ENCODE measurements around the gene RUNX2.

Gene RUNX2

GRCh38 chr6:45415788-45416518 lies 87.8 kb downstream of the RUNX2 start:
- TF ChIP-seq GATA2 (IDR thresholded peaks at IDR 0.05; ENCODE audit: low read depth, low read length) = no peak
- TF ChIP-seq GATA3 (IDR thresholded peaks at IDR 0.05; ENCODE audit: low read depth, low read length) = no peak

DNA sequence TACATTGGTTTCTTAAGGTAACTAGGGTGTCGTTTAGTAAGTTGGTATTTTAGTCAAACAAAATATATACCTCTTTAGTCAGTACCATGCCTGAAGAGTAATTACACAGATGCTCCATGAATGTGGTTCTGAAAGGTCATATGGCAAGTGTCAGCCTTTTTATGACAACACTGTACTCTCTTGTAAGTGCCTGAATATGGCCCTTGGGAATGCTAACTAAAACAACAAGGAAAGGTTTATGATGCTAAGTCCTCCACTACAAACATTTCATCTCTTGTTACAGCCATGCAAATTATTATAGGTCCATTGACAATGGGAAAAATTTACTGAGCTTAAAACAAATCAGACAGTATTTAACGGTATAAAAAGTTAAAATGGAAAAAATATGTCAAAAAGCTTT lies 88.6 kb downstream of the RUNX2 start:
- TF ChIP-seq GATA2 (IDR thresholded peaks at IDR 0.05; ENCODE audit: low read depth, low read length) (no peak), GATA3 (IDR thresholded peaks at IDR 0.05; ENCODE audit: low read depth, low read length) (no peak)

- no peak for TF ChIP-seq GATA3 (IDR thresholded peaks at IDR 0.05; ENCODE audit: low read depth, low read length)
- no peak for TF ChIP-seq GATA2 (IDR thresholded peaks at IDR 0.05; ENCODE audit: low read depth, low read length)
These were observed 89.3 kb downstream of the RUNX2 start for GRCh38 chr6:45417436-45417835.

- no peak for TF ChIP-seq GATA3 (IDR thresholded peaks at IDR 0.05; ENCODE audit: low read depth, low read length)
- TF ChIP-seq GATA2 (IDR thresholded peaks at IDR 0.05; ENCODE audit: low read depth, low read length) = no peak
These were observed 91.5 kb downstream of the RUNX2 start for GRCh38 chr6:45419571-45420082.

- TF ChIP-seq GATA3 (IDR thresholded peaks at IDR 0.05; ENCODE audit: low read depth, low read length) = no peak
- TF ChIP-seq GATA2 (IDR thresholded peaks at IDR 0.05; ENCODE audit: low read depth, low read length) = no peak
These were observed 92.2 kb downstream of the RUNX2 start for GRCh38 chr6:45420083-45420908.

DNA sequence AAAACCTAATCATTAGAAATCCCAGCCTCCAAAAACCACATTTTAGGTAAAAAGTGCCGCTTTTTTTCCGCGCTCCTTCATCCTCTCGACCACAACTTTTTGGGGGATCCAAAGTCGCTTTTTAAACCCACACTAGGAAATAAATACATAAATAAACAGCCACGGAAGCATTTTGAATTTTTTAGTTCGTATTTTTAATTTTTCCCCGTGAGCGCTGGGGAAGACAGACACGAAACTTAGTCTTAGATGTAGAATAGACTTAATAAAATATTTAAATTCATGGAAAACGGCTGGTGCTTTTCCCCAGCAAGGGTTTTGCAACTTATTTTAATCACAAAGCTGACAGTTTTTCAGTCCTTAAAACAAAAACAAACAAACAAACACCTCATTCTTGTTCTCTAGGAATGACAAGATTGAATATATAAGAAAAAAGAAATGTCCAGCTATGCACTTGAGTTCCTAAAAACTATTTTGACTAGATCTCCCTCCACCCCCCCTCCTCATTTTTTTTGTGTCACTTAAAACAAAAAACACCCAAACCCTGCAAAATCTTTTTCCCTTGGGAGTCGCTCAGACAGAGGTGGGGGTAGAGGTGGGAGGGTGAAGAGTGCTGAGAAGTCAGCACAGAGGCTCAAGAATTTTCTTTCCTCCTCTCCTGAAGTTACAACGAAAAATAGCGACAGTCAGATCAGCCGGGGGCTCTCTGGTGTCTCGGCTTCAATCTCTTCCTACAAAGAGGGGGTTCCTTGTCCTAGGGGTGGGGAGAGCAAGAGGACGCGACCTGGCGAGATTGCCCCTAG lies 93.0 kb downstream of the RUNX2 start:
- TF ChIP-seq GATA2 (IDR thresholded peaks at IDR 0.05; ENCODE audit: low read depth, low read length) (no peak), GATA3 (IDR thresholded peaks at IDR 0.05; ENCODE audit: low read depth, low read length) (no peak)

DNA sequence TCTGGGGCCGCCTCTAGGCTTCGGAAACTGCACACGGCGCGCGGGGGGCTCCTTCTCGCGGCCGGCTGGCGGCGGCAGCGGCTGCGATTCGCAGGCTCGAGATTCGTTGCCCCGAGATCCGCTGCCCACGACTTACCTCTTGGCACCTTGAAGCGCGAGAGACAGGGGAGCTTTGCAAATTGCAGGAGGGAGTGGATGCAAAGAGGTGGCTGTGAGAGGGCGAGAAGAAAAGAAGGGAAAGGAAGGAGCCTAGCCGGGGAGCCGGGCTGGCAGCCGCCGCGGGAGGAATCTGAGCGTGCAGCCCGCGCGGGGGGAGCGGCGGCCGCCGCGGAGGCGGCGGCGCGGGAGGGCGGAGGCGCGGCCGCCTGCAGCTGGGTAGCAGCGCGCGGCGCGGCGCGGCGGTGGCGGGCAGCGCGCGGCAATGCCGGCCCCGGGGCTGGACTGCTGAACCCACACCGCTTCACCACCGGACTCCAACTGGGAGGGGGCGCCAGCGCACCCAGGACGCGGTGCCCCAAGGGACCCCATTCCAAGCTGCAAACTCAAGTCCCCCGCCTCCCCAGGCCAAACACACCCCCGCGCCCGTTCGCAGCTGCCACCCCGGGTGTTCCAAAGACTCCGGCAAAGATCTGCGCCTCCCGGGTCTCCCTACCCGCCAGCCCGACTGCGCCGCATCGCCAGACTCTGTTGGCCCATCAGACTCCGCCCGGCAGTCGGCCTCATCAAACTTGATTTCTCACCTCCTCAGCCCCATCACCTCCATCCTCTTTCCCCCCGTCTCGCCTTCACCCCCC lies 93.8 kb downstream of the RUNX2 start:
- no peak for TF ChIP-seq GATA3 (IDR thresholded peaks at IDR 0.05; ENCODE audit: low read depth, low read length)
- no peak for TF ChIP-seq GATA2 (IDR thresholded peaks at IDR 0.05; ENCODE audit: low read depth, low read length)

DNA sequence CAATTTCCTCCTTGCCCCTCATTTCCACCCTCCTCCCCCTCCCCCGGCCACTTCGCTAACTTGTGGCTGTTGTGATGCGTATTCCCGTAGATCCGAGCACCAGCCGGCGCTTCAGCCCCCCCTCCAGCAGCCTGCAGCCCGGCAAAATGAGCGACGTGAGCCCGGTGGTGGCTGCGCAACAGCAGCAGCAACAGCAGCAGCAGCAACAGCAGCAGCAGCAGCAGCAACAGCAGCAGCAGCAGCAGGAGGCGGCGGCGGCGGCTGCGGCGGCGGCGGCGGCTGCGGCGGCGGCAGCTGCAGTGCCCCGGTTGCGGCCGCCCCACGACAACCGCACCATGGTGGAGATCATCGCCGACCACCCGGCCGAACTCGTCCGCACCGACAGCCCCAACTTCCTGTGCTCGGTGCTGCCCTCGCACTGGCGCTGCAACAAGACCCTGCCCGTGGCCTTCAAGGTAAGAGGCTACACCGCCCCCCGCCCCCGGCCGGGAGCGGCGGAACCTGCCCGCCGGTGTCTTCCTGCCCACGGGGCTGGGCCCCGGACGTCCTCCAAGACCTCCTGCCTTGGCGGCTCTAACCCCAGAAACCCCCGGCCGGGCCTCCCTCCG lies 94.5 kb downstream of the RUNX2 start:
- TF ChIP-seq GATA2 (IDR thresholded peaks at IDR 0.05; ENCODE audit: low read depth, low read length) (no peak), GATA3 (IDR thresholded peaks at IDR 0.05; ENCODE audit: low read depth, low read length) (no peak)

DNA sequence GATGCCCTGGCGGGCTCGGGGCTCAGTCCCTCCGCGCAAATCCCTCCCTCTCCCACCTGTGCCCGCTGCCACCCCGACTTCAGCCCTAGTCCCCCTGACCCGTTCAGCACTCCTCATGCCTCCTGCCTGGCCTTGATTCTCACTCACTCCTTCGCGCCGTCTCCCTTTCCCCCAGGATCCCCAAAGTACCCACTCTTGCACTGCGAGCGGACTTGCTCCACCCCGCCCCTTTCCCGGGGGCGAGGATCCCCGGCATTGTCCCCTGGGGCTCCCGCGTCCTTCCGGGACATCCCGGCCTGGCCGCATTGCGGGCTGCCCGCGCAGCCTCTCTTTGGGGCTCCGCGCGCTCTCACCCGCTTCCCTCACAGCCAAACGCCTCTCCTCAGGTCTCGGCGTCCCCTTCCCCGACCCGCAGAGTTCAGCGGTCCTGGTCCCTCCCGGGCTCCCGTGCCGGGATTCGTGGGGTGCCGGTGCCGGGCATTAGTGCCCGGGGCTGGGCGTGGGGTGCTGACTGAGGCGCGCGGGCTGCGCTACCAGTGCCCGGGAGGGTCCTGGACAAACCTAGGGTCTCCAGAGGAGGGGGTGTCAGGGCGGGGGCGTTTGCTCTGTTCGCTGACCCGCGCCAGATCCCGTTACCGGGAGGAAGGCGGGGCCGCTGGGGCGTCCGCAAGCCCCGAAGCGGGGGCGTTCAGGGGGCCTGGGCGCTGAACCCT lies 95.1 kb downstream of the RUNX2 start:
- TF ChIP-seq GATA3 (IDR thresholded peaks at IDR 0.05; ENCODE audit: low read depth, low read length) = no peak
- TF ChIP-seq GATA2 (IDR thresholded peaks at IDR 0.05; ENCODE audit: low read depth, low read length) = no peak

DNA sequence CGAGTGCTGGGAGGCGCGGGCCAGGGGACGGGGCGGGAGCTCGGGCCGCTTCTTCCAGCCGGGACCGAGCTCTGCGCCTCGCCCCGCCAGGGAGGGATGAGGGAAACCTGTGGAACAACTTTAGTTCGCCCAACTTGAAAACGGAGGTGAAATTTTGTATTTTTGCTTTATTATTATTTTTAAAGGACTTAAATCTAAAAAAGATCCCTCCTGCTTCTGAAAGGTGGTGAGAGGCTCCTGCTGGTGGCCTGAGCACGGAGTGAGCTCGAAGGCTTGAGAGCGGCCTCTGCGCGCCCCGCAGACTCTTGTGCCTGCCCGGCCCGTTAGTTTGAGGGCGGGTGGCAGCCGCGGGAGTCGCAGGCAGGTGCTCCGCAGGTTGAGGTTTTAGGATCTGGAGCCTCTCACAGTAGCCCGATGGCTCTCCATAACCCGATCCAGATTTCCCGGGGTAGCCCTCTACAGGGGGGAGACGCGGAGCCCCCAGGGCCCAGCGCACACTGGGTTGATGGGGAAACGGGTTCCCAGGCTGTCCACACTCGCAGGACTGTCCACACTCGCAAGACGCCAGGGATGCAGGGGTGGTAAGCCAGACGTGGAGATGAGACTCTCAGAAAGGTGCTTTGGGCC lies 95.8 kb downstream of the RUNX2 start:
- TF ChIP-seq GATA3 (IDR thresholded peaks at IDR 0.05; ENCODE audit: low read depth, low read length) = no peak

GRCh38 chr6:45424451-45424861 lies 96.3 kb downstream of the RUNX2 start:
- TF ChIP-seq GATA3 (IDR thresholded peaks at IDR 0.05; ENCODE audit: low read depth, low read length) (no peak), GATA2 (IDR thresholded peaks at IDR 0.05; ENCODE audit: low read depth, low read length) (no peak)

- TF ChIP-seq GATA2 (IDR thresholded peaks at IDR 0.05; ENCODE audit: low read depth, low read length) = no peak
- TF ChIP-seq GATA3 (IDR thresholded peaks at IDR 0.05; ENCODE audit: low read depth, low read length) = no peak
These were observed 98.1 kb downstream of the RUNX2 start for GRCh38 chr6:45426251-45426650.

Data from SH-SY5Y (cell line).